Measurements from ENCODE around the gene PCDHGA10.
"Not testable (repeated sequence)": the region's sequence is repeated elsewhere in the genome, so short reads cannot be mapped to it uniquely, and the experiment has no call there.

DNA sequence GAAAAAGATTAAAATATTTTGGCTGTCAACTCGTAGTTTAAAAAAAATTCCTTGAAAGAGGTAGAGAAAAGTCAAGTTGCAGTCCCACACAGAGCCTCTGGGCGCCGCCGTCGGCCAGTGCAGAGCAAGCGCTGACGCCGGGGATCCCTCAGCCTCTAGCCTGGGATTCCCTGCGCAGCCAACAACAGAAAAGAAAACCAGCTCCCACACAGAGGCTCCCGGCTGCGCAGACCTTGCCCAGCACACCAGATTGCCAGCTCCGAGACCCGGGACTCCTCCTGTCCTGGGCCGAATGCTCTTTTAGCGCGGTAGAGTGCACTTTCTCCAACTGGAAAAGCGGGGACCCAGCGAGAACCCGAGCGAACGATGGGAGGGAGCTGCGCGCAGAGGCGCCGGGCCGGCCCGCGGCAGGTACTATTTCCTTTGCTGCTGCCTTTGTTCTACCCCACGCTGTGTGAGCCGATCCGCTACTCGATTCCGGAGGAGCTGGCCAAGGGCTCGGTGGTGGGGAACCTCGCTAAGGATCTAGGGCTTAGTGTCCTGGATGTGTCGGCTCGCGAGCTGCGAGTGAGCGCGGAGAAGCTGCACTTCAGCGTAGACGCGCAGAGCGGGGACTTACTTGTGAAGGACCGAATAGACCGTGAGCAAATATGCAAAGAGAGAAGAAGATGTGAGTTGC is 4.8 kb downstream of the PCDHGA10 start, which contains the start of gene PCDHGB7:
- TF ChIP-seq, protein P1, sequence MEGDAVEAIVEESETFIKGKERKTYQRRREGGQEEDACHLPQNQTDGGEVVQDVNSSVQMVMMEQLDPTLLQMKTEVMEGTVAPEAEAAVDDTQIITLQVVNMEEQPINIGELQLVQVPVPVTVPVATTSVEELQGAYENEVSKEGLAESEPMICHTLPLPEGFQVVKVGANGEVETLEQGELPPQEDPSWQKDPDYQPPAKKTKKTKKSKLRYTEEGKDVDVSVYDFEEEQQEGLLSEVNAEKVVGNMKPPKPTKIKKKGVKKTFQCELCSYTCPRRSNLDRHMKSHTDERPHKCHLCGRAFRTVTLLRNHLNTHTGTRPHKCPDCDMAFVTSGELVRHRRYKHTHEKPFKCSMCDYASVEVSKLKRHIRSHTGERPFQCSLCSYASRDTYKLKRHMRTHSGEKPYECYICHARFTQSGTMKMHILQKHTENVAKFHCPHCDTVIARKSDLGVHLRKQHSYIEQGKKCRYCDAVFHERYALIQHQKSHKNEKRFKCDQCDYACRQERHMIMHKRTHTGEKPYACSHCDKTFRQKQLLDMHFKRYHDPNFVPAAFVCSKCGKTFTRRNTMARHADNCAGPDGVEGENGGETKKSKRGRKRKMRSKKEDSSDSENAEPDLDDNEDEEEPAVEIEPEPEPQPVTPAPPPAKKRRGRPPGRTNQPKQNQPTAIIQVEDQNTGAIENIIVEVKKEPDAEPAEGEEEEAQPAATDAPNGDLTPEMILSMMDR (conservative IDR thresholded peaks at IDR 0.05; ENCODE audit: low read length): peak; percentile 60
- not testable (repeated sequence) for TF ChIP-seq EZH2phosphoT487 (IDR thresholded peaks at IDR 0.05; ENCODE audit: borderline replicate concordance)
